Measurements from ENCODE around the gene DMD. TPM values are rescaled to one million over a fixed set of nuclear protein-coding genes. Genes with fewer than 3 reads are reported as not detected.

DMD gene
- total RNA-seq, 1 experiment from 2014 or later: 47.2 TPM

- Histone ChIP-seq H3K27me3 (replicated peaks; ENCODE audit: control insufficient read depth, insufficient read depth, low read length) (no peaks in the 10 kb centered on the region), H3K4me1 (no peaks in the 10 kb centered on the region), H3K4me3 (ENCODE audit: low read depth, low read length) (no peak overlapping the region), H3K9me3 (no peaks in the 10 kb centered on the region), H3K36me3 (ENCODE audit: control insufficient read depth, insufficient read depth, low read length) (no peaks in the 10 kb centered on the region)
- Mint-ChIP-seq H3K9me3 (ENCODE audit: unreplicated experiment) (no peaks in the 10 kb centered on the region), H3K27ac (ENCODE audit: unreplicated experiment) (no peak overlapping the region), H3K4me3 (ENCODE audit: unreplicated experiment) (no peak overlapping the region), H3K36me3 (ENCODE audit: insufficient read depth, unreplicated experiment) (no peaks in the 10 kb centered on the region), H3K27me3 (ENCODE audit: insufficient read depth, unreplicated experiment) (no peaks in the 10 kb centered on the region), H3K4me1 (ENCODE audit: low read depth, unreplicated experiment) (no peaks in the 10 kb centered on the region)
- TF ChIP-seq CTCF (IDR thresholded peaks at IDR 0.05; ENCODE audit: insufficient read depth in 1 of 2, low read depth in 1 of 2, low read length in 1 of 2, severe bottlenecking in 1 of 2, unreplicated experiment in 1 of 2): no peak
- ChIA-PET POLR2A (no interaction called here), CTCF (no interaction called here)
- no peak for DNase-seq
- BruUV-seq (replicated peaks): no TSS peak
- intact Hi-C loops (cut with micrococcal nuclease; ENCODE audit: unreplicated experiment): no loop called here
Measured at GRCh38 chrX:33156152-33156726, 55.1 kb downstream of the DMD start.

GRCh38 chrX:33149580-33149979 is 61.8 kb downstream of the DMD start:
- Mint-ChIP-seq H3K4me1 (ENCODE audit: low read depth, unreplicated experiment) (no peaks in the 10 kb centered on the region), H3K27me3 (ENCODE audit: insufficient read depth, unreplicated experiment) (no peaks in the 10 kb centered on the region), H3K4me3 (ENCODE audit: unreplicated experiment) (no peak overlapping the region), H3K27ac (ENCODE audit: unreplicated experiment) (no peak overlapping the region), H3K9me3 (ENCODE audit: unreplicated experiment) (no peaks in the 10 kb centered on the region), H3K36me3 (ENCODE audit: insufficient read depth, unreplicated experiment) (no peaks in the 10 kb centered on the region)
- Histone ChIP-seq H3K4me3 (ENCODE audit: low read depth, low read length) (no peak overlapping the region), H3K27me3 (replicated peaks; ENCODE audit: control insufficient read depth, insufficient read depth, low read length) (no peaks in the 10 kb centered on the region), H3K9me3 (no peaks in the 10 kb centered on the region), H3K4me1 (no peaks in the 10 kb centered on the region), H3K36me3 (ENCODE audit: control insufficient read depth, insufficient read depth, low read length) (no peaks in the 10 kb centered on the region)
- POLR2A ChIA-PET: no interaction called here
- CTCF ChIA-PET: no interaction called here
- TF ChIP-seq CTCF (IDR thresholded peaks at IDR 0.05; ENCODE audit: insufficient read depth in 1 of 2, low read depth in 1 of 2, low read length in 1 of 2, severe bottlenecking in 1 of 2, unreplicated experiment in 1 of 2): no peak
- no TSS peak for BruUV-seq (replicated peaks)
- no peak for DNase-seq
- intact Hi-C loops (cut with micrococcal nuclease; ENCODE audit: unreplicated experiment): no loop called here

- ChIA-PET CTCF (no interaction called here), POLR2A (no interaction called here)
- Histone ChIP-seq H3K9me3 (no peaks in the 10 kb centered on the region), H3K4me1 (no peaks in the 10 kb centered on the region), H3K4me3 (ENCODE audit: low read depth, low read length) (no peak overlapping the region), H3K27me3 (replicated peaks; ENCODE audit: control insufficient read depth, insufficient read depth, low read length) (no peaks in the 10 kb centered on the region), H3K36me3 (ENCODE audit: control insufficient read depth, insufficient read depth, low read length) (no peaks in the 10 kb centered on the region)
- intact Hi-C loops (cut with micrococcal nuclease; ENCODE audit: unreplicated experiment): no loop called here
- no peaks in the 10 kb centered on the region for H3K27me3 Mint-ChIP-seq (ENCODE audit: insufficient read depth, unreplicated experiment)
- no peak for TF ChIP-seq CTCF (IDR thresholded peaks at IDR 0.05; ENCODE audit: insufficient read depth in 1 of 2, low read depth in 1 of 2, low read length in 1 of 2, severe bottlenecking in 1 of 2, unreplicated experiment in 1 of 2)
- H3K4me3 Mint-ChIP-seq (ENCODE audit: unreplicated experiment): no peak overlapping the region
- H3K27ac Mint-ChIP-seq (ENCODE audit: unreplicated experiment): no peak overlapping the region
- H3K9me3 Mint-ChIP-seq (ENCODE audit: unreplicated experiment): no peaks in the 10 kb centered on the region
- H3K36me3 Mint-ChIP-seq (ENCODE audit: insufficient read depth, unreplicated experiment): no peaks in the 10 kb centered on the region
- no TSS peak for BruUV-seq (replicated peaks)
- no peaks in the 10 kb centered on the region for H3K4me1 Mint-ChIP-seq (ENCODE audit: low read depth, unreplicated experiment)
- DNase-seq: no peak
Measured at GRCh38 chrX:33149085-33149484, 62.3 kb downstream of the DMD start.

Data from Caco-2 (cell line).